HG02798 (cell line): ENCODE data around the gene FBXO33.
"Not testable (repeated sequence)": the region's sequence is repeated elsewhere in the genome, so short reads cannot be mapped to it uniquely, and the experiment has no call there.

Experiments used
- ATAC-seq: cut with Tn5 transposase; IDR thresholded peaks from one replicate; pipeline ENCODE4 v1.9.1; 2021; ENCODE audit warnings: mild to moderate bottlenecking; ENCODE audit not compliant: unreplicated experiment, poor library complexity

FBXO33 gene

GRCh38 chr14:39376667-39377403 is 55.4 kb downstream of the FBXO33 start:
- ATAC-seq = no peak

DNA sequence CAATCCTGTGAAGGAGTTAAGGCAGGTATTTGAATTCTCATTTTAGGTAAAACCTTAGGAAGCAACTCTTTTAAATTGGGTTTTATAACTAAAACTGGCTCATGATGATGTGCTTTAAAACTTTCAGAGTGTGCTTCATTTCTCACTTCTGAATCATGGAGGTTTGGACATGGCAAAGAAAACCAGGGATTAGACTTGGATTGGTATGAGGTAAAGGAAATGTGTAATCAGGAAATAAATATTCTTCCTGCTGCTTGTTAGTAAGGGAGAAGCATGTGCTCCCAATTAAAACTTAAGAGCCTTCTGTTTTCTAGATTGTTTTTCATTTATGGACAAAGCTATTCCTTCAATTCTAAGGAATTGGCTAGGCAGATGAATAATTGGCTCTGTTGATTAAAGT is 57.4 kb downstream of the FBXO33 start:
- ATAC-seq = no peak

DNA sequence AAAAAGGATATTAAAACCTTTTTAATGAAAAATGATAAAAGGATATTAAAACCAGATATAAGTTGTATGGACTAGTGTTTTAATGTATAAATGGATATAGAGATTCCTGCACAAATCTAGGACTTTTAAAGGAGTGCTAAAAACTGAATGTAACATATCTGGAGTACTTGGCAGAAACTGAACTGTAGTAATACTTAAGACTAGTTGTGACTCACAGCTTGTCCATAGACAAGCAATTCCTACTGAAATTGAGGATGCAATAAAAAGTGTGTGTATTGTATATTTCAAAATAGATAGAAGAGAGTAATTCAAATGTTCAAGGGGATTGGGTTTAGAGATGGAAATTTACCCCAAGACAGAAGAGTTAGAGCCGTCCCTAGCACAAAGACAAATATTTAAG is 59.6 kb downstream of the FBXO33 start:
- no peak for ATAC-seq

DNA sequence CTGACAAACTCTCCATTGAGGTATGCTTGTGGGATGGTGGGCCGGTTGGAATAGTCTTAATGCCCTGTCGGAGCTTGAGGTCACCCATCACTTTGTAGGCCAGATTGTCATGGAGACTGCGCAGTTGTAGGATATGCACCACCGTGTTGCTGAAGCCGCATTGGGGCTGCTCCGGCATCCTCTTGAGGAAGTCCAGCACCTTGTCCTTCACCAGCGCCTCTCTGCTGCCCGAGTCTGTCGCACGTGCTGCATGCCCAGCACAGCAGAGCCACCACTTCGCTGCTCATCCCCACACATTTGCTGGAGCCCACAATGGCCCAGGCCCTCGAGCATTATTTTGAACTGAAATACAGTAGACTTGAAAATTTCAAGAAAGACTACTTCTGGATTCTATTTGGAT is 61.8 kb downstream of the FBXO33 start:
- ATAC-seq = no peak

GRCh38 chr14:39369029-39369428 is 63.2 kb downstream of the FBXO33 start:
- no peak for ATAC-seq

DNA sequence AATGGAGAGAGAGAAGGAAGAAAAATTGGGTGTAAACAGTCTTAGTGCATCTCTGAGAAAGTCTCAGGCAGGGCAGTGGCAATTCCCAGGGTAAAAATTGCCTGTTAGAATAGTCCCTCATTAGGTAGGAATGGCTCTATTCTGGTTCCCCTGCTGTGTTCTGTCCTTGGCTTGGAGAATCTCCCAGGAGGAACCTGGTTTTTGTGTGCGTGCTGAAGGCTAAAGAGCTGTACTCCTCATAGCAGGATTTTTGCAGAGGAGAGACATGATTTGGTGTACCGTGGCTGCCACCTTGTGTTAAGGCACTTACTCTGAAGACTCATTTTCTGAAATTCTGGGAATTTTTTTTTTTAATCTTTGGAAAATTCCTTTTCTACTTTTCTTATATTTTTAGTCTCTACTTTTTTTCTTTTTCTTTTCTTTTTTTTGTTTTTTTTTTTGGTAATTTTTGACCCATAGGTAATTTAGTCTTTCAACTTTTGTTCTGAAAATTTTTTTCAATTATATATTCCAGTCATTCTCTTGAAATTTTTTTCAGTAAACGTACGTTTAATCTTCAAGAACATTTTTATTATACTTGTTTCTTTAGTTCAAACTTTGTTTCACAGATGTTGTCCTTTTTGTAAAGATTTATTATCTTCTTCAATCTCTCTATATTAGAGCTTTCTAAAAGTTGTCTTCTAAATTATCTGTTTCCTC is 63.8 kb downstream of the FBXO33 start:
- no peak for ATAC-seq

DNA sequence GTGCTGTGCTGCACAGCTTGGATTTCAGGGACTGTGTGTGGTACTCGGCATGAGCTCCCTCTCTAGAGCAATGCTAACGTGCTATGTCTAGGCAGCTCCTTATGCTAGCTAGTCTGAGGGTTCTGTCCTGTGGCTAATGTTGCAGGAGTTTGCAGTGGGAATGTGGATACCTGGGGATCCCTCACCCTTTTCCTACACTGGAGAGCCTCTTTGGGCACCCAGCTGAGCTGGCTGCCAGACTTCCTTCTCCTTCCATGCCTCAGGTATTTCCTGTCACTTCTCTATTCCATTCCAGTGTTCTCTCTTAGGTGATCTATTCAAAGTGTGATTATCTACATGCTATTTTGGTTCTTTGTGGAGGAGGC is 64.9 kb downstream of the FBXO33 start:
- no peak for ATAC-seq

GRCh38 chr14:39366460-39367386 is 65.5 kb downstream of the FBXO33 start:
- ATAC-seq = no peak

DNA sequence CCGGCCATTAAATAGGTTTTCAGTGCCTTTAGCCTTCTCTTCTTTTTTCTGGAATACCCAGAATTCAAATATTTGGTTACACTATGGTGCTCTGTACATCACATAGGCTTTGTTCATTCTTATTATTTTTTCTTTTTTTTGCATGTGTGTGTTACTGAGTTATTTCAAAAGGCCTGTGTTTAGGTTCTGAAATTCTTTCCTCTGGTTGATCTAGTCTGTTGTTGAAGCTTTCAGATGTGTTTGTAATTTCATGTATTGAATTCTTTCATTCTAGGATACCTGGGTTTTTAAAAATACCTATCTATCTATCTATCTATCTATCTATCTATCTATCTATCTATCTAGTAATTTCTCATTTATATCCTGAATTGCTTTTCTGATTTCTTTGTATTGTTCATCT is 66.9 kb downstream of the FBXO33 start:
- ATAC-seq = no peak

- no peak for ATAC-seq
Observed at GRCh38 chr14:39364509-39364908, 67.7 kb downstream of the FBXO33 start.

GRCh38 chr14:39361556-39361955 is 70.7 kb downstream of the FBXO33 start:
- not testable (repeated sequence) for ATAC-seq

GRCh38 chr14:39360316-39360715 is 71.9 kb downstream of the FBXO33 start:
- ATAC-seq = no peak

- ATAC-seq = not testable (repeated sequence)
Observed at GRCh38 chr14:39359069-39359468, 73.2 kb downstream of the FBXO33 start.

GRCh38 chr14:39351708-39352107 is 80.5 kb downstream of the FBXO33 start:
- no peak for ATAC-seq

DNA sequence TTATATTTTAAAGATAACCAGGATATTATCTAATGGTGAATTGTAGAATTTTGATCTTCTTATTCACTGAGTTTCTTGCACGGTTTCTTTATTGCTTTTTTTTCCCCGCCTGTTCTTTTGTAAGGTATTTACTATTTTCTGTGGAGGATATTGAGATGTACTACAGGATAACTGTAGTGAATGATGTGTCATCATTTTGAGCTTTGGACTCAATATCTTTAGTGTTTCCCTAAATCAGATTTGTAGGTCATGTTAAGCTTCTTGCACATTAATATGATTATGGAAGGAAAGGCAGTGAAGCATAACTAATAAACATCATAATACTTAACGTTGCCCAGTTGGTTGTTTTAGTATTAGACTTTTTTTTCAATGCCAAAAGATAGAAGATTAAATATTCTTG is 81.4 kb downstream of the FBXO33 start:
- no peak for ATAC-seq
